ENCODE results near the gene TBCB. TPM values are rescaled to one million over a fixed set of nuclear protein-coding genes. Genes with fewer than 3 reads are reported as not detected.

The TBCB gene
- total and polyA plus RNA-seq, 7 donors, result 44.4 to 115 (median 65.9) TPM

GRCh38 chr19:36108684-36109083 lies 6.6 kb upstream of the TBCB start:
- no peak overlapping the region for H3K4me3 ChIP-seq
- no peak for ATAC-seq
- H3K4me1 ChIP-seq, result peaks cover 3% of the 10 kb centered on the region
- TF ChIP-seq CTCF (IDR thresholded peaks at IDR 0.05), result no peak
- 94 to 97% (median 95%) methylated on average over 3 of the region's 3 CpGs for WGBS, 3 donors
- H3K36me3 ChIP-seq (ENCODE audit: insufficient read depth in 1 of 2, low read depth in 1 of 2), result peaks cover 0 to 43% of the 10 kb centered on the region in 2 donors
- no peak for DNase-seq
- H3K27me3 ChIP-seq (ENCODE audit: insufficient read depth in 3 of 3, low read length in 2 of 3), result no peaks in the 10 kb centered on the region
- no peaks in the 10 kb centered on the region for H3K9me3 ChIP-seq
- H3K27ac ChIP-seq, result no peak overlapping the region
- intact Hi-C loops (cut with DNase I), result no loop called here

GRCh38 chr19:36110487-36111199 lies 4.6 kb upstream of the TBCB start, which contains the start of gene OVOL3:
Gene OVOL3, plus strand, starts transcription at chr19:36111143. Its CDS starts 60 bp downstream, at chr19:36111203.
- Histone ChIP-seq H3K36me3 (ENCODE audit: insufficient read depth in 1 of 2, low read depth in 1 of 2) (peaks cover 0 to 39% of the 10 kb centered on the region in 2 donors), H3K27ac (no peak within 1 kb of the TSS), H3K4me3 (no peak within 1 kb of the TSS), H3K27me3 (ENCODE audit: insufficient read depth in 3 of 3, low read length in 2 of 3) (no peaks in the 10 kb centered on the region), H3K9me3 (no peaks in the 10 kb centered on the region), H3K4me1 (peaks cover 8% of the 10 kb centered on the region)
- WGBS, 3 donors, result 43 to 88% (median 86%) methylated on average over 1 of the region's 1 CpG
- DNase-seq, result no peak
- no peak for ATAC-seq
- TF ChIP-seq CTCF (IDR thresholded peaks at IDR 0.05), result no peak
- intact Hi-C loops (cut with DNase I), result loop anchor here (5.0 to 10.0 kb wide), 2 partner anchors 53 to 116 kb away; partner anchors contain the start of gene SDHAF1 (in 1 of the 2)

- intact Hi-C loops (cut with DNase I), result loop anchor here (5.0 to 10.0 kb wide), 2 partner anchors 54 to 116 kb away; partner anchors contain the start of gene SDHAF1 (in 1 of the 2)
- no peak for TF ChIP-seq CTCF (IDR thresholded peaks at IDR 0.05)
- Histone ChIP-seq H3K9me3 (no peaks in the 10 kb centered on the region), H3K36me3 (ENCODE audit: insufficient read depth in 1 of 2, low read depth in 1 of 2) (peaks cover 0 to 39% of the 10 kb centered on the region in 2 donors), H3K27ac (no peak overlapping the region), H3K4me3 (no peak overlapping the region), H3K27me3 (ENCODE audit: insufficient read depth in 3 of 3, low read length in 2 of 3) (no peaks in the 10 kb centered on the region), H3K4me1 (peaks cover 12% of the 10 kb centered on the region)
- WGBS, 3 donors, result 68 to 71% (median 69%) methylated on average over 13 of the region's 13 CpGs
- ATAC-seq (no peak), DNase-seq (no peak)
These were observed 4.1 kb upstream of the TBCB start for GRCh38 chr19:36111200-36111539.

GRCh38 chr19:36112678-36113077 lies 2.6 kb upstream of the TBCB start:
- H3K4me3 ChIP-seq, result no peak overlapping the region
- no peaks in the 10 kb centered on the region for H3K9me3 ChIP-seq
- intact Hi-C loops (cut with DNase I), result loop anchor here (5.0 to 10.0 kb wide), 2 partner anchors 55 to 118 kb away; partner anchors contain the start of gene SDHAF1 (in 1 of the 2)
- no peak for TF ChIP-seq CTCF (IDR thresholded peaks at IDR 0.05)
- DNase-seq (no peak), ATAC-seq (no peak)
- H3K27me3 ChIP-seq (ENCODE audit: insufficient read depth in 3 of 3, low read length in 2 of 3), result no peaks in the 10 kb centered on the region
- no peak overlapping the region for H3K27ac ChIP-seq
- WGBS, 3 donors, result 93 to 96% (median 93%) methylated on average over 10 of the region's 10 CpGs
- H3K4me1 ChIP-seq, result peaks cover 15% of the 10 kb centered on the region
- peaks cover 0 to 48% of the 10 kb centered on the region in 2 donors for H3K36me3 ChIP-seq (ENCODE audit: insufficient read depth in 1 of 2, low read depth in 1 of 2)
